ENCODE data around the gene TENM4. TPM values are rescaled to one million over a fixed set of nuclear protein-coding genes. Genes with fewer than 3 reads are reported as not detected.

The TENM4 gene
- total and polyA plus RNA-seq, 10 of the 15 experiments (the other 5 are each of a cell fraction or from before 2014, with no cell fraction given) = 0.03 to 0.12 (median 0.06) TPM; not detected in 7

DNA sequence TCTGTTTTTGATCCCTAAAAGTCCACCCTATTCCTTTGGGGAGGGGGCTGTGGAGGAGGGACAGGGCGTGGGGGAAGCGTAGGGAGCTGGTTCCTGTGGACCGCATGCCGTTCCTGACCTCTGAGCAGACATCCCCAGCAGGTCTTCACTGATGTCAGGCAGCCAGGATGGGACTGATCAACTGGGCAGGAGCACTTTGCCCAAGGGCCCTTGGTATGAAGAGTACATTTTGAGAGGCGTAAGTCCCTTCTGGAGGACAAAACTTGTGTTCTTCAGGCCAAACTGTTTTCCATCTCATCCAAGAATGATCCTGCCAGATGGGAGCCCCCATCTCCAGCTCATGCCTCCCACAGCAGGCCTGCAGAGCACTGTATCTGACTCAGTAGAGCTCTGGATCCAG is 785.3 kb downstream of the TENM4 start:
- in situ Hi-C loops (cut with MboI) (no loop called here), intact Hi-C loops (cut with micrococcal nuclease; ENCODE audit: unreplicated experiment) (no loop called here)
- no peak for DNase-seq (ENCODE audit: low read depth, low spot score)

More for the DNA sequence above, 785.3 kb downstream of the TENM4 start:
- Histone ChIP-seq H3K36me3 (ENCODE audit: control insufficient read depth in 2 of 2, insufficient read depth in 2 of 2, low read length in 1 of 2) (no peaks in the 10 kb centered on the region), H3K4me2 (ENCODE audit: control insufficient read depth, insufficient read depth) (no peak overlapping the region), H3K4me3 (no peak overlapping the region), H3K9me3 (replicated peaks; ENCODE audit: control insufficient read depth, insufficient read depth, low read length) (no peaks in the 10 kb centered on the region), H4K20me1 (ENCODE audit: control insufficient read depth, insufficient read depth) (no peaks in the 10 kb centered on the region), H3K79me2 (ENCODE audit: control insufficient read depth, insufficient read depth, low read length) (no peaks in the 10 kb centered on the region), H2AFZ (ENCODE audit: control insufficient read depth, low read depth, low read length) (no peak overlapping the region), H3K9ac (ENCODE audit: control insufficient read depth, insufficient read depth, low read length) (no peak overlapping the region), H3K4me1 (ENCODE audit: control insufficient read depth, insufficient read depth, low read length) (no peaks in the 10 kb centered on the region), H3K27me3 (replicated peaks in 1 of 2; ENCODE audit: control insufficient read depth in 2 of 2, insufficient read depth in 2 of 2, low read length in 1 of 2) (peaks cover 0 to 4% of the 10 kb centered on the region in 2 experiments; a peak in 3 of 4 replicates), H3K27ac (ENCODE audit: control insufficient read depth, insufficient read depth) (no peak overlapping the region)
- RAD21 ChIA-PET (ENCODE audit: unreplicated experiment) = no interaction called here
- CTCF ChIA-PET = interaction anchor here (2.0 to 3.6 kb wide), 2 partner anchors 9 to 61 kb away, joined by 7 to 19 read pairs; no protein-coding TSS in a partner anchor
- FAIRE-seq = no peak
- POLR2A ChIA-PET = no interaction called here
- 50% methylated on average over 5 of the region's 5 CpGs for WGBS (ENCODE audit: insufficient coverage, insufficient replicate concordance, low lambda C conversion rate, missing lambda C conversion rate)
- SMC1A ChIA-PET (ENCODE audit: uncharacterized antibody, unreplicated experiment) = interaction anchor here (1.3 kb wide), 1 partner anchor 14 kb away, joined by 4 read pairs; no protein-coding TSS in a partner anchor
- TF ChIP-seq CEBPZ (IDR thresholded peaks at IDR 0.05; ENCODE audit: low read depth, low read length) = no peak
- TF ChIP-seq TARDBP (IDR thresholded peaks at IDR 0.05; ENCODE audit: borderline replicate concordance) = no peak
- no peak for TF ChIP-seq HDGF (IDR thresholded peaks at IDR 0.05)
- TF ChIP-seq WRNIP1 (IDR thresholded peaks at IDR 0.05; ENCODE audit: borderline replicate concordance, low read depth, low read length) = no peak
- TF ChIP-seq POU2F2 (IDR thresholded peaks at IDR 0.05; ENCODE audit: borderline replicate concordance, low read depth, low read length) = no peak
- no peak for TF ChIP-seq CEBPB (IDR thresholded peaks at IDR 0.05; ENCODE audit: borderline replicate concordance in 1 of 2, low read depth in 2 of 2, low read length in 2 of 2)
- TF ChIP-seq NR2C2 (IDR thresholded peaks at IDR 0.05; ENCODE audit: borderline replicate concordance, control insufficient read depth, insufficient read length, low read depth) = no peak
- no peak for TF ChIP-seq TCF12 (IDR thresholded peaks at IDR 0.05; ENCODE audit: low read depth, low read length)
- no peak for ATAC-seq
- BruUV-seq (replicated peaks) = no TSS peak
